IMR-90 (cell line): ENCODE data around the gene GNL3. TPM values are rescaled to one million over a fixed set of nuclear protein-coding genes. Genes with fewer than 3 reads are reported as not detected.

Experiments used
- ATAC-seq: fragments of 200-7000 bp; cut with Tn5 transposase; 2 replicates; pipeline ENCODE4 v1.9.1; 2020; ENCODE audit warnings: low read depth, mild to moderate bottlenecking, moderate library complexity
- BruUV-seq: library from RNA; stranded (reverse); fragments of 400-500 nt; replicated peaks from 2 replicates; lab custom pipeline; 2021; lab: Mats Ljungman, UMichigan
- CTCF ChIA-PET: fragments of 300-600 bp; formaldehyde crosslinking; extraction: SDS; loops from one replicate; lab custom pipeline; 2021; ENCODE audit warnings: antibody characterized with exemption; lab: Yijun Ruan, JAX
- POLR2A ChIA-PET: fragments of 300-600 bp; sonication (Branson Sonifier 250); formaldehyde crosslinking; loops from one replicate; lab custom pipeline; 2022; ENCODE audit warnings: antibody characterized with exemption; ENCODE audit not compliant: unreplicated experiment; lab: Charles Lee
- DNase-seq: peaks from one replicate; pipeline ENCODE4 v3.0.0; 2013
- H2AFZ ChIP-seq: replicated peaks from 2 replicates; pipeline ENCODE3; 2013; ENCODE audit warnings: low read length, mild to moderate bottlenecking; ENCODE audit not compliant: poor library complexity
- H2AK5ac ChIP-seq: 2 replicates; pipeline ENCODE4 v1.6.1; 2013; ENCODE audit warnings: low read depth, low read length, inconsistent platforms
- H2AK9ac ChIP-seq: replicated peaks from 2 replicates; pipeline ENCODE3; 2013; ENCODE audit warnings: mild to moderate bottlenecking, low read depth, low read length, moderate library complexity; ENCODE audit not compliant: poor library complexity
- H2BK120ac ChIP-seq: 2 replicates; pipeline ENCODE4 v1.6.1; 2013; ENCODE audit warnings: low read depth, low read length, inconsistent platforms
- H2BK15ac ChIP-seq: 3 replicates; pipeline ENCODE4 v1.6.1; 2013; ENCODE audit warnings: low read depth, low read length, inconsistent platforms
- H2BK20ac ChIP-seq: 2 replicates; pipeline ENCODE4 v1.6.1; 2013; ENCODE audit warnings: low read depth, mild to moderate bottlenecking, inconsistent platforms, low read length, moderate library complexity
- H2BK5ac ChIP-seq: 2 replicates; pipeline ENCODE4 v1.6.1; 2013; ENCODE audit warnings: mild to moderate bottlenecking, low read depth, low read length, inconsistent platforms; ENCODE audit not compliant: poor library complexity, severe bottlenecking
- H3K14ac ChIP-seq: replicated peaks from 2 replicates; pipeline ENCODE4 v1.6.1; 2013; ENCODE audit warnings: low read depth, low read length, inconsistent platforms
- H3K18ac ChIP-seq: 2 replicates; pipeline ENCODE4 v1.6.1; 2013; ENCODE audit warnings: low read depth, low read length, control low read depth
- H3K23ac ChIP-seq: 2 replicates; pipeline ENCODE4 v1.6.1; 2013; ENCODE audit warnings: low read depth, low read length, inconsistent platforms
- H3K27ac ChIP-seq: 2 replicates; pipeline ENCODE4 v1.5.1; 2013; ENCODE audit warnings: mild to moderate bottlenecking, control low read depth, low read length; ENCODE audit not compliant: insufficient read depth
- H3K27me3 ChIP-seq: 2 replicates; pipeline ENCODE4 v1.6.1; 2013; ENCODE audit warnings: low read length; ENCODE audit not compliant: control insufficient read depth, insufficient read depth
- H3K36me3 ChIP-seq: 2 replicates; pipeline ENCODE4 v1.6.1; 2013; ENCODE audit warnings: low read length, mixed read lengths; ENCODE audit not compliant: control insufficient read depth, insufficient read depth
- H3K4ac ChIP-seq: 2 replicates; pipeline ENCODE4 v1.6.1; 2013; ENCODE audit warnings: low read depth, low read length, inconsistent platforms
- H3K4me1 ChIP-seq: 2 replicates; pipeline ENCODE4 v1.6.1; 2013; ENCODE audit warnings: low read length, mixed read lengths; ENCODE audit not compliant: control insufficient read depth, insufficient read depth
- H3K4me2 ChIP-seq: 2 replicates; pipeline ENCODE4 v1.6.1; 2013; ENCODE audit warnings: low read depth, mild to moderate bottlenecking, control low read depth, low read length, moderate library complexity
- H3K4me3 ChIP-seq: 2 replicates; pipeline ENCODE4 v1.5.1; 2013; ENCODE audit warnings: low read depth, mild to moderate bottlenecking, control low read depth, low read length, moderate library complexity; ENCODE audit not compliant: insufficient read depth
- H3K56ac ChIP-seq: 2 replicates; pipeline ENCODE4 v1.6.1; 2013; ENCODE audit warnings: low read length, inconsistent platforms; ENCODE audit not compliant: insufficient read depth; ENCODE audit errors: extremely low read depth
- H3K79me1 ChIP-seq, 2 experiments: 2 replicates each; pipeline ENCODE4 v1.6.1; 2013; ENCODE audit warnings: low read length in 2 of 2, inconsistent platforms in 1 of 2, low read depth in 1 of 2
- H3K9ac ChIP-seq: 2 replicates; pipeline ENCODE4 v1.6.1; 2013; ENCODE audit warnings: low read depth, low read length, control low read depth
- H3K9me1 ChIP-seq: 2 replicates; pipeline ENCODE4 v1.6.1; 2013; ENCODE audit warnings: low read length, inconsistent platforms; ENCODE audit not compliant: insufficient read depth
- H3K9me3 ChIP-seq: 2 replicates; pipeline ENCODE4 v1.6.1; 2013; ENCODE audit warnings: low read length; ENCODE audit not compliant: control insufficient read depth, insufficient read depth
- H4K20me1 ChIP-seq: 2 replicates; pipeline ENCODE4 v1.6.1; 2013; ENCODE audit warnings: low read length, inconsistent platforms; ENCODE audit not compliant: insufficient read depth
- H4K5ac ChIP-seq: 2 replicates; pipeline ENCODE4 v1.6.1; 2013; ENCODE audit warnings: mild to moderate bottlenecking, low read depth, low read length, control low read depth
- H4K8ac ChIP-seq, 2 experiments: 2 replicates each; pipeline ENCODE4 v1.6.1; 2013; ENCODE audit warnings: low read depth in 2 of 2, low read length in 2 of 2, control low read depth in 1 of 2, inconsistent platforms in 1 of 2
- H4K91ac ChIP-seq: 2 replicates; pipeline ENCODE4 v1.6.1; 2013; ENCODE audit warnings: low read depth, low read length, inconsistent platforms; ENCODE audit not compliant: insufficient read depth
- CEBPB ChIP-seq: IDR thresholded peaks from 2 replicates; pipeline ENCODE4 v1.6.1; 2012; ENCODE audit warnings: low read depth, low read length, improper control_type of control experiment
- NFE2L2 ChIP-seq: fragments of 150-350 bp; IDR thresholded peaks from 2 replicates; pipeline ENCODE4 v1.6.1; 2016; ENCODE audit warnings: low read depth, mild to moderate bottlenecking, low read length
- dilution Hi-C: fragments of 300-500 bp; cut with HindIII; formaldehyde crosslinking; loops from one replicate; pipeline ENCODE4 v1.14.3; 2018; ENCODE audit warnings: low sequenced_read_pairs; ENCODE audit not compliant: unreplicated experiment
- in situ Hi-C: fragments of 300-500 bp; cut with MboI; formaldehyde crosslinking; loops from 3 replicates; pipeline ENCODE4 v1.14.3; 2019; ENCODE audit warnings: low sequenced_read_pairs, inconsistent platforms, mixed read lengths
- intact Hi-C: fragments of 100-400 bp; cut with micrococcal nuclease; formaldehyde crosslinking; loops from 2 replicates; pipeline ENCODE4 v1.10.0; 2022
- polyA plus RNA-seq, 3 experiments: library from polyadenylated mRNA; depleted of rRNA; stranded (reverse); fragments of >200 nt; gene quantifications; 2 replicates each; pipeline ENCODE4 v1.2.3, GENCODE V29; 2012; ENCODE audit warnings: low replicate concordance in 1 of 3
- total RNA-seq: library from RNA; depleted of rRNA; stranded (reverse); fragments of >200 nt; gene quantifications from 2 replicates; pipeline ENCODE4 v1.2.3, GENCODE V29; 2012

GNL3 gene
- total and polyA plus RNA-seq, 2 of the 4 experiments (the other 2 are of a cell fraction), result 66.0 to 90.4 TPM

DNA sequence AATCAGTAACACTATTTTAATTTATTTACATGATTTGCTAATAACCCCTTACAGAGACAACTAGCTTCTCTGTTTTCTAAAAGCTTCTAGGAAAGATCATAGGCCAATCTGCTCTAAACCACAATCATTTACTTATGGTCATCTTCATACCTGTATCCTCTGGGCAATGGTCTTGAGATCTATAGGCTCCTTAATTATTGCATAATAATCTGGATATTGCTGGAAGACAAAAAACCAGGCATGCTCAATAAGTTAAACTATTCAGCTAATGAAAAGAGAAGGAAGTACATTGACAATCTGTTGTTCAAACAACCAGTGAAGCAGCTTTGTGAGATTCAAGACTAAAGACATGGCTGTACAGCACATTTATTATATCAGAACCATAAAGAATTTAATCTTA, 34.2 kb upstream of the GNL3 start:
- Histone ChIP-seq H3K23ac (no peak overlapping the region), H3K56ac (no peak overlapping the region), H4K8ac (no peak overlapping the region), H2AK5ac (no peak overlapping the region), H3K27me3 (no peaks in the 10 kb centered on the region), H3K14ac (no peak overlapping the region), H3K9me3 (no peaks in the 10 kb centered on the region), H3K36me3 (peaks cover 45% of the 10 kb centered on the region), H3K4me2 (no peak overlapping the region), H3K27ac (no peak overlapping the region), H3K4ac (no peak overlapping the region), H3K4me3 (no peak overlapping the region), H3K9me1 (peaks cover 7% of the 10 kb centered on the region), H2BK20ac (no peak overlapping the region), H2BK5ac (no peak overlapping the region), H2AFZ (no peak overlapping the region), H2BK120ac (no peak overlapping the region), H2BK15ac (no peak overlapping the region), H4K20me1 (no peaks in the 10 kb centered on the region), H3K79me1 (peaks cover 3 to 32% of the 10 kb centered on the region in 2 experiments), H3K4me1 (peaks cover 8% of the 10 kb centered on the region; the same call in 1 of the 2 replicates), H4K5ac (no peak overlapping the region), H3K18ac (no peak overlapping the region), H3K9ac (no peak overlapping the region), H4K91ac (no peak overlapping the region), H2AK9ac (no peak overlapping the region)
- dilution Hi-C loops, result no loop called here
- DNase-seq (no peak), ATAC-seq (no peak)
- no peak for TF ChIP-seq NFE2L2
- TF ChIP-seq CEBPB, result peak; percentile 55
- BruUV-seq, result no TSS peak
- intact Hi-C loops, result no loop called here
- CTCF ChIA-PET, result no interaction called here
- POLR2A ChIA-PET, result no interaction called here
- in situ Hi-C loops, result no loop called here
